HG03565 (cell line): ENCODE measurements around the gene TMEM203.
"Not testable (repeated sequence)": the region's sequence is repeated elsewhere in the genome, so short reads cannot be mapped to it uniquely, and the experiment has no call there.

ENCODE experiments used
- ATAC-seq: cut with Tn5 transposase; IDR thresholded peaks from one replicate; pipeline ENCODE4 v1.9.1; 2021; ENCODE audit warnings: mild to moderate bottlenecking, moderate library complexity; ENCODE audit not compliant: unreplicated experiment

TMEM203 gene

GRCh38 chr9:137242269-137243203 lies 37.1 kb upstream of the TMEM203 start:
- ATAC-seq: no peak

- no peak for ATAC-seq
These were observed 36.2 kb upstream of the TMEM203 start for GRCh38 chr9:137241490-137242268.

- ATAC-seq: peak; percentile 70
These were observed 35.5 kb upstream of the TMEM203 start, which contains the start of gene TUBB4B for GRCh38 chr9:137240841-137241489. Gene TUBB4B, plus strand, starts transcription at chr9:137241287. Its CDS starts 74 bp downstream, at chr9:137241361.

- ATAC-seq: peak; percentile 18
These were observed 34.9 kb upstream of the TMEM203 start for GRCh38 chr9:137240318-137240840.

GRCh38 chr9:137239541-137240200 lies 34.2 kb upstream of the TMEM203 start:
- not testable (repeated sequence) for ATAC-seq

- ATAC-seq: no peak
These were observed 32.6 kb upstream of the TMEM203 start for GRCh38 chr9:137237759-137238726.

GRCh38 chr9:137236936-137237421 lies 31.5 kb upstream of the TMEM203 start:
- ATAC-seq: no peak

GRCh38 chr9:137236238-137236935 lies 30.9 kb upstream of the TMEM203 start:
- ATAC-seq: no peak

GRCh38 chr9:137235424-137236237 lies 30.2 kb upstream of the TMEM203 start:
- no peak for ATAC-seq

- ATAC-seq: no peak
These were observed 29.4 kb upstream of the TMEM203 start for GRCh38 chr9:137234758-137235423.

- no peak for ATAC-seq
These were observed 28.7 kb upstream of the TMEM203 start for GRCh38 chr9:137234055-137234697.

- ATAC-seq: no peak
These were observed 27.9 kb upstream of the TMEM203 start for GRCh38 chr9:137233143-137233980.

GRCh38 chr9:137232510-137232909 lies 27.1 kb upstream of the TMEM203 start:
- no peak for ATAC-seq

GRCh38 chr9:137232101-137232500 lies 26.7 kb upstream of the TMEM203 start:
- ATAC-seq: no peak

- no peak for ATAC-seq
These were observed 26.1 kb upstream of the TMEM203 start for GRCh38 chr9:137231372-137232039.
